HG03095 (cell line): ENCODE measurements around the gene CCDC142.
"Not testable (repeated sequence)": the region's sequence is repeated elsewhere in the genome, so short reads cannot be mapped to it uniquely, and the experiment has no call there.

Experiments
- ATAC-seq: cut with Tn5 transposase; IDR thresholded peaks from one replicate; pipeline ENCODE4 v1.9.1; 2021; ENCODE audit warnings: moderate library complexity; ENCODE audit not compliant: unreplicated experiment

The CCDC142 gene

DNA sequence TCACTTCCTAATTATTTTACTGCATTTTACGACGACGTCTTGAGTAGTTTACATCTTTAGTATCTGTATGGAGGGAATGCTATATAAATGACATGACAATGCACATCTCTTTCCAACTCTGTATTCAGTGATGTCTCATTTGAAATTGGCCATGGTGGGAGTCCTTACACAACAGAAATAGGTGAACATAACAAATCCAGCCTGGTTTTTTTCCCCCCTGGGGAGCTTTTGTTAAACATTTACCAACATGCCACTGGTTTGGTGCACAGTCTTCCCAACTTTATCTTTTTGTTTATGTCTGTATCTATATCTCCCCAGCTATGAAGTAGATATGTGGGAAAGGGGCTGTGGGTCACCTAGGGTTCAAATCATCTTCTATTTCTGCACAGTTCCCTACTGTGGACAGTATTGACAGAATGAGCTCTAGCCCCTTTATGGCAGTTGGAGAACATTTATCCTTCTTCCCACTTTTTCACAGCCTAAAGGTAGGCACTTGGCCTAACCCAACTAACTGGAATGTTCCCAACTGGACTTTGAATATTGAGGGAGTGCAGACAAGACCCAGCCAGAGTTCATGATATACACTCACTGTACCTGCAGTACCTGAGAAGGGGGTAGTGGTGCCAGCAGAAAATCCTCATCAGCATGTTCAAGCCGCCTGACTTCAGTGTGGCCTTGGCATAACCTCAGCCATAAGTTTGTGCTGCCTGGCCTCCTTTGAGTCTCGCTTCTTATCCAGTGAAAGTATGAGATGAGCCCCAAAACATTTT is 35.4 kb downstream of the CCDC142 start:
- no peak for ATAC-seq

DNA sequence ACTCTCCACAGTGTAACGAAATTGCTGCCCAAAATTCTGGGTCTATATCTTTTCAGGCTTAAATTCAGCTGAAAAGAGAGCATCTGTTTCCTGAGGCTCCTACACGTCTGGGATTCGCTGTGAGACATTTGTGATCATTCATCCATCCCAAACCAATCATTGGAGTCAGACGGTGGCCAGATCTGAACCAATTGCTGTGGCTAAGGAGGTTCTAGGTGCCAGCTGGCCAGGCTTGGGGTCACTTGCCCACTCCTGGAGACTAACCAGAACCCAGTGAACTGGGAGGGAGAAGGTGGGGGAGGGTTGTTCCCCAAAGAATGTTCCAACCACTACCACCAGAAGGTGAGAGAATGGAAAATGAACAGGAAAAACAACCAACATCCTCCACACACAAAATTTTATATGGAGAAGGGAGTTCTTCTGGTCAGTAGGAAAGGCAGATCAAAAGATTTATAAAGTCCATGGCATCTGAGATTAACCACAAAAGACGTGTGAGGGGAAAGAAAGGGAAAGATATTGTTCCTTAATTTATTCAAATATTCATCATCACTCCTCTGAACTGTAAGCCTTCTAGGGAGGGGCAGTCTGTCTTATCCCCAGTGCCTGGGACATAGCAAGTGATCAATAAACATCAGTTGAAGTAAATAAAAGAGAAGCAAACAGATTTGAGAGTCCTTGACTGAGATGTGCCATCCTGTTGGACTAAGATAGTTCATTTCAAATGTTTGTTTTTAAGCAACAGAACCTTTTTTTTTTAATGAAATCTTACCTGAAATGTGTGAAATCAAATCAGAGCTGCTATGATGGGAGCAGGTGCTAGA is 38.1 kb downstream of the CCDC142 start:
- ATAC-seq = no peak

DNA sequence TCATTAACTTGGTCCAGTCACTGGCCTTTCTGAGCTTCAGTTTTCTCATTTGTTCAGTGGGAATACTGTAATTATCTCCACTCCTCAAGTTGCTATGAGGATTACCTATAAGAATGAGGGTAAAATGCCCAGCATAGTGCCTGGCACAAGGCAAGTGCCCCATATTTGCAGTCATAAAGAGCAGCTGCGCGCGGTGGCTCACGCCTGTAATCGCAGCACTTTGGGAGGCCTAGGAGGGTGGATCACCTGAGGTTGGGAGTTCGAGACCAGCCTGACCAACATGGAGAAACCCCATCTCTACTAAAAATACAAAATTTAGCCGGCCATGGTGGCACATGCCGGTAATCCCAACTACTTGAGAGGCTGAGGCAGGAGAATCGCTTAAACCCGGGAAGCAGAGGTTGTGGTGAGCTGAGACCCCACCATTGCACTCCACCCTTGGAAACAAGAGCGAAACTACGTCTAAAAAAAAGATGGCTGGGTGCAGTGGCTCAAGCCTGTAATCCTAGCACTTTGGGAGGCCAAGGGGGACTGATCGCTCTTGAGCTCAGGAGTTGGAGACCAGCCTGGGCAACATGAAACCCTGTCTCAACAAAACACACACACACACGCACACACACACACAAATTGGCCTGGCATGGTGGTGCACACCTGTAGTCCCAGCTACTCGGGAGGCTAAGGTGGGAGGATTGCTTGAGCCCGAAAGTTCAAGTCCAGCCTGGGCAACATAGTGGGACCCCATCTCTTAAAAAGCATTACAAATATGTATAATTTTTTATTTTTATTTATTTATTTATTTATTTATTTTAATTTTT is 40.1 kb downstream of the CCDC142 start:
- not testable (repeated sequence) for ATAC-seq

GRCh38 chr2:74441690-74442482 is 40.9 kb downstream of the CCDC142 start, which contains the start of gene RTKN:
Gene RTKN (minus strand): TSS chr2:74441937. CDS start chr2:74441816, 121 bp downstream.
- ATAC-seq = no peak

DNA sequence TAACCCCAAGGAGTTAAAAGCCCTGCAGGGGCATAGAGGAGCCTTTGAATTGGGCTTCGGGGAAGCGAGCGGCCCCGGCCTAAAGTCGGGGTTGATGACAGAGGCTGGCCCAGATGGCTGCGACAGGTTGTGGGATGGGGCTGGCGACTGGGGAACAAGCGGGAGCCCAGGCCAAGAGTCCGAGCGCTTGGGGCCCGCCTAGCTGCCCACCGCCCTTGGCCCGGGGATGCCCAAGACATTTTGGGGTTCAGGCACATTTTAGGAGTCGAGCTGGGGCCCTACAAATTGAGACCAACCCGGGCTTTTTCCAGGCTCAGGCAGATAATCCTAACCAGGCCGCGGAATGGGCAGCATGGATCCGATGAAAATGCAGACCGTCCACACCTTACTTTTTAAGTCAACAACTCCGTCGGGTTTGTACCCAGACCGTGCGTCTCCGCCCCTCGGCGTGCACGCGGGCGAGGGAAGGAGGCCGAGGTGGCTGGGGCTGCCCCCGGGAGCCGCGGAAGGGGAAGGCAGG is 41.6 kb downstream of the CCDC142 start:
- no peak for ATAC-seq

- peak; percentile 82 for ATAC-seq
Observed at GRCh38 chr2:74440378-74441169, 42.2 kb downstream of the CCDC142 start.

DNA sequence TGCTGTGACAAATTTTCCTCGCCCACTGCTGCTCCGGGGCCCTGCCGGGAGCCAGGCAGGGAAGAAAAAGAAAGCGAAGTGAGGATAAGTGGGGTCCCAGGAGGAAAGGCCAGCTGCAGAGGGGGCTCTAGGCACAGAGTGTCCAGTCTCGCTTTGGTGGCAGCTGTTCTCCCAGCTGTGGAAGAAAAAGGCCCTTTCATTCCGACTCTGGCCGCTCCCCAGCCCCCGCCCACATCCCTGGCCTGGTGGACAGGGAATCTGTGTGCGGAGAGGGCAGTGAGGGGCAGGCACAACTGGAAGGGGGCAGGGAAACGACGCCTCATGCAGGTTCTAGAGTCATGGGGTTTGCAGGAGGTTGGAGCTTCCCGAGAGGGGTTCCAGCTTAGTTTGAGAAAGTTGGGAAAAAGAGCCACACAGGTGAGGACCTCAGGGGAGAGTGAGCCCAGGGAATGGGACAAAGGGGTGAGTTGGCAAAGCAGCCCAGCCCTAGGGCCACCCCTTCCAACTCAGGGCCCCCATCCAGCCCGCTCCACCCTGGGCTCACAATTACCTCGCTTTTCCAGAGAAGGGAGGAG is 42.9 kb downstream of the CCDC142 start:
- no peak for ATAC-seq

- ATAC-seq = no peak
Observed at GRCh38 chr2:74439373-74439772, 43.4 kb downstream of the CCDC142 start.

DNA sequence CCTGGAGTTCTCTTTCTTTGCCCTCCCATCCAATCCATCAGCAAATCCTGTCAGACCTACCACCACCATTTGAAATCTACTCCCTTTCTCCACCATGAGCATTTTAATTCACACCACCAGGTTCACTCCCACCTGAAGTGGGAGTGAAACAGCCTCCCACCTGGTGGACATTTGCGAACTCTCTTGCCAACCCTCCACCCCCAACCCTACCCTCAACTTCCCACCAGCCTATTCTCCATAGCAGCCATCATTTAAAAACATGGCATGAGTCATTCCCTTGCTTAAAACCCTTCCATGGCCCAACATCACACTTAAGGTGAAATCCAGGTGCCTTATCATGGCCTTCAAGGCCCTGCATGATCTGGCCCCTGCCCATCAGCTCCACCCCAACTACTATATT is 44.5 kb downstream of the CCDC142 start:
- ATAC-seq = no peak

GRCh38 chr2:74436848-74437695 is 45.7 kb downstream of the CCDC142 start:
- no peak for ATAC-seq

DNA sequence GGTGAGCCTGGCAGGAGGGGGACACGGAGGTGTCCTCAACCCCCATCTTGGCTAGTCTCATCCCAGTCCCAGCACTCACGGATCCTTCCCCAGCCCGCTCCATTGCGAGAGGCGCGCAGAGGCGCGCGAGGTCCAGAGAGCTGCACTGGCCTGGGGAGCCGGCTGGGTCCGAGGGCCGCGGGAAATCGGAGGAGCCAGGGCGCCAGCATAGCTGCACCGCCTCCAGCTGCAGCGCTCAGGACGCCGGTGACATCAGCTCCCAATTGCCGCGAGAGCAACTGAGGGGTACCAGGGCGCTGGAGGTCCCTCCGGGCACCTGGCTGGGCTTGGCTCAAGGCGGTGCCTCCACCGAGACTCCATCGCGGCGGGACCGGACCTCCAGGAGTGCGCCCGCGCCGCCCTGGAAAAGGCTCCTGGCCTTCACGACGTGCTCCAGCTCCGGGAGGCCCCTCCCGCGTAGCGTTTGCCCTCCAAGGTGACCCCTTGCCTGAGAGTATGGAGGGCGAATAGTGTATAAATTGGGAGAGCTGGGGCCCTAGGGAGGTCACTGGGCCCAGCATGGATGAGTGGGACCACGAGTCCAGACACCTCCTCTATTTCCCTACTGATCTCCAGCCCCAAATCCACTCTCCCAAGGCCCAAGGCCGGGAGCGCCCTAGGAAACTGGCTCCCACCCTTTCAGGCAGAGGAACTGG is 46.5 kb downstream of the CCDC142 start:
- no peak for ATAC-seq

GRCh38 chr2:74430502-74430901 is 52.3 kb downstream of the CCDC142 start:
- ATAC-seq = no peak

GRCh38 chr2:74429487-74430451 is 53.0 kb downstream of the CCDC142 start:
- ATAC-seq = no peak

DNA sequence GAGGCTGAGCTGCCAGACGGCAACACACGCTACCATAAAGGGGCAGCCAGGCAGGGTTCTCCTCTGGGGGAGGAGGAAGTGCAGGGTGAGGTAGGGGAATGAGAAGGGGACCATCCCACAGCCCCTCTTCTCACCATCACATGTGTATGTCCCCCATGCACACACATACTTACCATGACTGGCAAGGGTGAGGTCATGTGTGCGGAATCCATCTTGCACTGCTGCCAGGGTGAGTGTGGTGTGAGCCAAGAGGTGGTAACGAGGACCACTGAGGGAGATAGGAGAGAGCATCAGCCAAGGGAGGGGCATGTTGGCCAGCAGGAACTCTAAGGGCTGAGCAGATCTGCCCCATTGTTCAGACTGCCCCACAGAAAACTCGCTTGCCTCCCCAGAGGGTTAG is 54.1 kb downstream of the CCDC142 start:
- no peak for ATAC-seq

DNA sequence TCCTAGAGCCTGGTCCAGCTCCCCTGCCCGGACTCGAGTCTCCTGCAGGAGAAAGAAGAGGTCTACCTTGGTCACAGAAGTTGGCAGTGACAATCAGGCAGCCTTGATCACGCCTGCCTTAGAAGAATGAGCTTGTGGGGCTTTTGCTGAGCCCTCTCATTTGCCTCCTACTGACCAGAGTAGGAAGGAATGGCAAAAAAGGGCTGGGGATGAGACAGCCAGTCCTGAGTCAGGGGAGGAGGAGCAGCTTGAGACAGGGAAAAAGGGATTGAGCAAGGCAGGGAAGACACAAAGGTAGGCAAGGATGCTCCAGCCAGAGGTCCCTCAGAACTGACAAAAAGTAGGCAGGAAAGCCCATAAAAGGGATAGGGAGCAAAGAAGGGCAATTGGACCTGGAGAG is 55.2 kb downstream of the CCDC142 start:
- ATAC-seq = no peak

DNA sequence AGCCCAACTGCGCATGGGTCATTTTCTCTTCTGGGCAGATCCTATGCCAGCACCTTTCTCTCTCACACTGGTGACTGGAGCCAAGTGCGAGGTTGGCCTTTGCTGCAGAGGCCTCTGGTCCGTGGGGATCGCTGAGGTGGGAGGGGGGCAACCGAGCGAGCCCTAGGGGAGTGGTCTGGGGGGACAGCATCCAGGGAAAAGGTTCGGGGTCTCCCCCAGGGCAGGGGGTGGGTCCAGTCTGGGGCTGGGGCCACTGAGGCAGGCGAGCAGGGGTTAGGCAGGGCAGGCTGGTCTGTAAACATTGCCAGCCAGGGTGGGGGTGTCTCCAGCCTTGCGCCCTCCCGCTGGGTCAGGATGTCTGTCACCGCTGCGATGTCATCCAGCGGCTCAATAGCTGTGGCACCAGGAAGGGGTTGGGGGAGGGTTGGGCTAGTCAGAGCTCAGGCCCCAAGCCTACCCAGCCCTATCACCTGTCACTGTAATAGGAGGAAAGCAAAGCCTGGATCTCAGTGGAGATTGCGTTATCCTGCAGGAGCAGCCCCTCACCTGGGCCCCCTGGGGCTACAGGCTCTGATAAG is 56.5 kb downstream of the CCDC142 start:
- no peak for ATAC-seq
